ENCODE results near the gene CD81. TPM values are rescaled to one million over a fixed set of nuclear protein-coding genes. Genes with fewer than 3 reads are reported as not detected.

CD81 gene
- total RNA-seq, 4 donors from 2014 or later = 264 to 370 (median 298) TPM

DNA sequence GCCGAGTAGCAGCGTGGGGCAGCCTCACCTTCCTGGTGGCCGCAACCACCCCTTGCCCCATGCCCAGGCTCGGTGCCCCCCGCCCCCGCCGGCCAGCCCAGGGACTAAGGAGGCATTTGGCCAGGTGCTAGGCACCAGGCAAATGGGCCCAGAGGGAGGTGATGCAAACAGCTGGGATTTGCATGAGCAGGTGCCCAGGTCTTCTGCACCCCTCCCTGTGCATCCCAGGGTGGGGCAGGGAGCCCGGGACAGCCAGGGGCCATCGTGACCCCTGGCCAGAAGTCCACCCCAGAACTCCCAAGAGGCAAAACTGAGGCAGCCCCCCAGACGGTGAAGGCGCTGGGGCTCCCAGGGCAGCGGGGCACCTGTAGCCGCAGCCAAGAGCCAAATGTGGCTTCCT, 49.1 kb downstream of the CD81 start:
- Histone ChIP-seq H3K36me3 (no peaks in the 10 kb centered on the region), H3K27ac (no peak overlapping the region), H3K27me3 (no peaks in the 10 kb centered on the region), H3K4me3 (replicated peaks in 1 of 3) (no peak overlapping the region), H3K9me3 (no peaks in the 10 kb centered on the region), H3K4me1 (peaks cover 0 to 9% of the 10 kb centered on the region in 2 donors)
- intact Hi-C loops (cut with DNase I) = loop anchor here (5.0 kb wide), 1 partner anchor 466 kb away; no protein-coding TSS in a partner anchor
- no peak for DNase-seq
- TF ChIP-seq POLR2A (IDR thresholded peaks at IDR 0.05) (no peak), CTCF (IDR thresholded peaks at IDR 0.05) (no peak)
- WGBS, 2 donors = 83 to 89% methylated on average over 1 to 6 of the region's 13 CpGs

DNA sequence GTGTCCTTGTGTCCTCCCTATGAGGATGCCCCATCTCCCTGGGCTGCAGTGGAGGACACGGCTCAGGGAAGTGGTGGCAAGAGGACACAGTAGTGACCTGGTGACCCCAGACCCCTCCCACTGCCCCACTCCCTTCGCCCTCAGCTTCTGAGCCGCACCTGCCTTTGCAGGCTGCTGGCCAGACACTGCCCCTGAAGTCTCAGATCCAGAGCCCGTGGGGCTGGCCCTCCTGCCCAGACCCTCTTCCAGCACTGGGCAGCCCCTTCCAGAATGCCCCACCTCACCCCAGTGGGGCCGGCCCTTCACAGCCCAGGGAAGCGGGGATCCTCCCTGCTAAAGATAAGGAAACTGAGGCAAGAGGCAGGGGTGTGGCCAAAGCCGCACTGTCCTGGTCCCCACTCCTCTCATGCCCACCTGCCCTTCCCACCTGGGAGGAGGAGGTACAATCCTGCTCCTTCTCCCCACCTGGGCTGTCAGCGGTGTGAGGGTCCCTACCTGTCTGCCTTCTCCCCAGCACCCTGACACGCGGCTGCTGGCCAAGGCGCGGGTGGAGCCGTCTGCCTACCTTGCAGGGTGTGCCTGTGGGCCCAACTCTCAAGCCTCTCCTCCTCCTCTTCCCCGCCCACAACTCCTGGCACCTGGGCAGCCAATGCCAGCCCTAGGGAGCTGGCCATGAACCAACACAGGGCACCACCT, 49.9 kb downstream of the CD81 start:
- peak; percentile 83 to 92 for DNase-seq
- no peaks in the 10 kb centered on the region for H3K36me3 ChIP-seq
- peaks cover 0 to 9% of the 10 kb centered on the region in 2 donors for H3K4me1 ChIP-seq
- intact Hi-C loops (cut with DNase I) = loop anchor here (5.0 kb wide), 1 partner anchor 465 kb away; no protein-coding TSS in a partner anchor
- no peak overlapping the region for H3K4me3 ChIP-seq (replicated peaks in 1 of 3)
- 58 to 66% methylated on average over 10 to 12 of the region's 14 CpGs for whole genome bisulfite sequencing, 2 donors
- TF ChIP-seq CTCF (IDR thresholded peaks at IDR 0.05) = no peak
- no peak for TF ChIP-seq POLR2A (IDR thresholded peaks at IDR 0.05)
- no peaks in the 10 kb centered on the region for H3K9me3 ChIP-seq
- no peak overlapping the region for H3K27ac ChIP-seq
- H3K27me3 ChIP-seq = no peaks in the 10 kb centered on the region

DNA sequence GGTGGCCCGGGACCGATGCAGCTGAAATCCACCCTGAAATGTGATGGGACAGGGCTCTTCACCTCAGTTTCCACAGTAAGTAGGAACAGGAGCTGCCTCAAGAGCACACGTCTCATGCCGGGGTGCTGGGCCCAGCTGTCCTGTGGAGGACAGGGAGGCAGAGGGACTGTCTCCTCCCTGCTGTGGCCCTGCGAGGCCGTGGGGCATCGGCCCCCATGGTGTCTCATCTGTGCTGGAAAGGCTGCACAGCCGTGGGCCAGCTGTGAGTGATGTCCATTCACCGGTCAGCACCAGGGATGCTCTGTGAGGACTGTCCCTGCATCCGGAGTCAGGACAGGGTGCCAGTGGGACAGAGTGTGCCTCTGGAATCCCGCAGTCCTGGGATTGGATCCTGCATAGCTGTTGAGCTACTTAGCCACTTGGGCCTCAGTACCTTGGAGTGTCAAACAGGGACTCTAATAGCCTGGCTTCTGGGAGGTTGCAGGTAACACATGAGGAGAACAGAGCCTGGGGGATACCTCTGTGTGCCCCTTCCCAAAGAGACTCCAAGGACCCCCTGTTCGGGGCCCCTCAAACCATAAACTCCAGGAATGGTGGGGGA, 50.7 kb downstream of the CD81 start:
- no peak for DNase-seq
- H3K4me3 ChIP-seq (replicated peaks in 1 of 3) = no peak overlapping the region
- no peaks in the 10 kb centered on the region for H3K36me3 ChIP-seq
- WGBS, 2 donors = 12 to 65% methylated on average over 3 to 12 of the region's 12 CpGs
- no peaks in the 10 kb centered on the region for H3K9me3 ChIP-seq
- intact Hi-C loops (cut with DNase I) = loop anchor here (2.0 to 5.0 kb wide), 2 partner anchors 103 to 464 kb away; no protein-coding TSS in a partner anchor
- no peaks in the 10 kb centered on the region for H3K27me3 ChIP-seq
- peaks cover 0 to 9% of the 10 kb centered on the region in 2 donors for H3K4me1 ChIP-seq
- no peak overlapping the region for H3K27ac ChIP-seq
- TF ChIP-seq CTCF (IDR thresholded peaks at IDR 0.05) (no peak), POLR2A (IDR thresholded peaks at IDR 0.05) (no peak)

DNA sequence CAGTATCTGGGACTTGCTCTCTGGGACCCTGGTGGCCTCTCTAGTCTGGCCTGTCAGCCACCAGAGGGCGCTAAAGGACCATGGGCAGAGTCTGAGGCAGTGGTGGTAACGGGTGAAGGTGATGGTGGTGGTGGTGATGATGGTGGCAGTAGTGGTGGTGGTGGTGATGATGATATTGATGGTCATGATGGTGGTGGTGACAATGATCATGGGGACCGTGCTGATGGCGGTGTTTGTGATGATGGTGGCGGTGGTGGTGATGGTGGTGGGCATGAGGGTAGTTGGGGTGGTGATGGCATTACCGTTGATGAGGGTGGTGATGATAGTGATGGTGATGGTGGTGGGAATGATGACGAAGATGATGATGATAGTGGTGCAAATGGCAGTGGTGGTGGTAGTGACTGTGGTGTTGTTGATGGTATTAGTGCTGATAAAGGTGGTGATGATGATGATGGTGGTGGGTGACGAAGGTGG, 51.2 kb downstream of the CD81 start:
- intact Hi-C loops (cut with DNase I) = loop anchor here (2.0 to 5.0 kb wide), 2 partner anchors 102 to 464 kb away; no protein-coding TSS in a partner anchor
- no peak overlapping the region for H3K4me3 ChIP-seq (replicated peaks in 1 of 3)
- peaks cover 0 to 9% of the 10 kb centered on the region in 2 donors for H3K4me1 ChIP-seq
- WGBS, 2 donors = 60 to 63% methylated on average over 8 of the region's 8 CpGs
- no peaks in the 10 kb centered on the region for H3K9me3 ChIP-seq
- DNase-seq = peak; percentile 82 to 87
- H3K27ac ChIP-seq = no peak overlapping the region
- no peaks in the 10 kb centered on the region for H3K27me3 ChIP-seq
- no peaks in the 10 kb centered on the region for H3K36me3 ChIP-seq
- no peak for TF ChIP-seq POLR2A (IDR thresholded peaks at IDR 0.05)
- TF ChIP-seq CTCF (IDR thresholded peaks at IDR 0.05) = peak; percentile 80 to 99 (median 94)

- no peaks in the 10 kb centered on the region for H3K9me3 ChIP-seq
- WGBS, 2 donors = 79 to 100% methylated on average over 1 of the region's 1 CpG
- H3K27me3 ChIP-seq = no peaks in the 10 kb centered on the region
- no peak for DNase-seq
- H3K27ac ChIP-seq = no peak overlapping the region
- H3K36me3 ChIP-seq = no peaks in the 10 kb centered on the region
- intact Hi-C loops (cut with DNase I) = no loop called here
- no peak overlapping the region for H3K4me3 ChIP-seq (replicated peaks in 1 of 3)
- TF ChIP-seq CTCF (IDR thresholded peaks at IDR 0.05) (no peak), POLR2A (IDR thresholded peaks at IDR 0.05) (no peak)
- peaks cover 0 to 9% of the 10 kb centered on the region in 2 donors for H3K4me1 ChIP-seq
Measured at GRCh38 chr11:2431395-2431794, 54.3 kb downstream of the CD81 start.

Data from thyroid gland (tissue), 4 donors.